H9 (cell line): ENCODE results near the gene CCDC12. TPM values are rescaled to one million over a fixed set of nuclear protein-coding genes. Genes with fewer than 3 reads are reported as not detected.

Source experiments
- DNase-seq: peaks from one replicate; pipeline ENCODE4 v3.0.0-alpha.2; 2017
- H2AFZ ChIP-seq: one replicate; pipeline ENCODE4 v1.6.1; 2013; ENCODE audit warnings: mild to moderate bottlenecking, low read length, control low read depth, moderate library complexity
- H2AK5ac ChIP-seq: 2 replicates; pipeline ENCODE4 v1.6.1; 2013; ENCODE audit warnings: low read length, control low read depth, mixed read lengths; ENCODE audit not compliant: insufficient read length
- H2BK120ac ChIP-seq: one replicate; pipeline ENCODE4 v1.6.1; 2013; ENCODE audit warnings: low read depth, mild to moderate bottlenecking, low read length, control low read depth, inconsistent platforms; ENCODE audit not compliant: poor library complexity, severe bottlenecking
- H2BK12ac ChIP-seq: 2 replicates; pipeline ENCODE4 v1.6.1; 2013; ENCODE audit warnings: low read length, control low read depth, mixed read lengths, low read depth; ENCODE audit not compliant: insufficient read length
- H2BK15ac ChIP-seq: 2 replicates; pipeline ENCODE4 v1.6.1; 2013; ENCODE audit warnings: low read depth, low read length, control low read depth
- H2BK20ac ChIP-seq: one replicate; pipeline ENCODE4 v1.6.1; 2013; ENCODE audit warnings: low read depth, mild to moderate bottlenecking, low read length, control low read depth, inconsistent platforms; ENCODE audit not compliant: poor library complexity, severe bottlenecking
- H2BK5ac ChIP-seq: 2 replicates; pipeline ENCODE4 v1.6.1; 2013; ENCODE audit warnings: low read length, control low read depth, mixed read lengths; ENCODE audit not compliant: insufficient read length
- H3K14ac ChIP-seq: 2 replicates; pipeline ENCODE4 v1.6.1; 2013; ENCODE audit warnings: low read length, control low read depth; ENCODE audit not compliant: insufficient read depth
- H3K18ac ChIP-seq: 2 replicates; pipeline ENCODE4 v1.6.1; 2013; ENCODE audit warnings: low read depth, mild to moderate bottlenecking, mixed read lengths, low read length, control low read depth; ENCODE audit not compliant: insufficient read length
- H3K23ac ChIP-seq: 2 replicates; pipeline ENCODE4 v1.6.1; 2013; ENCODE audit warnings: low read length, control low read depth, mixed read lengths, low read depth; ENCODE audit not compliant: insufficient read length
- H3K23me2 ChIP-seq: 2 replicates; pipeline ENCODE4 v1.6.1; 2013; ENCODE audit warnings: low read depth, mild to moderate bottlenecking, mixed read lengths, low read length, control low read depth; ENCODE audit not compliant: insufficient read length, poor library complexity, severe bottlenecking
- H3K27ac ChIP-seq: 2 replicates; pipeline ENCODE4 v1.5.1; 2013; ENCODE audit warnings: low read length, control low read depth, mixed read lengths, low read depth; ENCODE audit not compliant: insufficient read length
- H3K27me3 ChIP-seq: 2 replicates; pipeline ENCODE4 v1.6.1; 2013; ENCODE audit warnings: low read length, control low read depth, inconsistent platforms; ENCODE audit not compliant: insufficient read depth
- H3K4ac ChIP-seq: 2 replicates; pipeline ENCODE4 v1.6.1; 2013; ENCODE audit warnings: low read depth, mild to moderate bottlenecking, control low read depth, inconsistent platforms, low read length, moderate library complexity
- H3K4me1 ChIP-seq: 2 replicates; pipeline ENCODE4 v1.6.1; 2013; ENCODE audit warnings: low read length, control low read depth, inconsistent platforms; ENCODE audit not compliant: insufficient read depth
- H3K4me2 ChIP-seq: 2 replicates; pipeline ENCODE4 v1.6.1; 2013; ENCODE audit warnings: low read length, control low read depth, mixed read lengths; ENCODE audit not compliant: insufficient read length, insufficient read depth
- H3K56ac ChIP-seq: 2 replicates; pipeline ENCODE4 v1.6.1; 2013; ENCODE audit warnings: low read depth, mild to moderate bottlenecking, mixed read lengths, low read length, control low read depth; ENCODE audit not compliant: insufficient read length
- H3K79me1 ChIP-seq: 2 replicates; pipeline ENCODE4 v1.6.1; 2013; ENCODE audit warnings: low read depth, mild to moderate bottlenecking, moderate library complexity, low read length, control low read depth, inconsistent platforms; ENCODE audit not compliant: insufficient read depth, poor library complexity, severe bottlenecking
- H3K79me2 ChIP-seq: 2 replicates; pipeline ENCODE4 v1.6.1; 2013; ENCODE audit warnings: low read length, control low read depth, inconsistent platforms; ENCODE audit not compliant: insufficient read depth
- H3K9ac ChIP-seq: 2 replicates; pipeline ENCODE4 v1.6.1; 2013; ENCODE audit warnings: low read length, control low read depth, mixed read lengths; ENCODE audit not compliant: insufficient read length; ENCODE audit errors: extremely low read depth
- H3K9me3 ChIP-seq: one replicate; pipeline ENCODE4 v1.6.1; 2013; ENCODE audit warnings: low read depth, low read length, inconsistent platforms; ENCODE audit not compliant: control insufficient read depth
- H3T11ph ChIP-seq: one replicate; pipeline ENCODE4 v1.6.1; 2013; ENCODE audit warnings: mild to moderate bottlenecking, low read length, control low read depth, inconsistent platforms
- H4K20me1 ChIP-seq: one replicate; pipeline ENCODE4 v1.6.1; 2013; ENCODE audit not compliant: control insufficient read depth, insufficient read length, insufficient read depth
- H4K5ac ChIP-seq: 2 replicates; pipeline ENCODE4 v1.6.1; 2013; ENCODE audit warnings: low read depth, mild to moderate bottlenecking, mixed read lengths, low read length, control low read depth; ENCODE audit not compliant: insufficient read length
- H4K8ac ChIP-seq: replicated peaks from 2 replicates; pipeline ENCODE4 v1.6.1; 2013; ENCODE audit warnings: low read length, control low read depth, mixed read lengths, low read depth; ENCODE audit not compliant: insufficient read length
- H4K91ac ChIP-seq: 2 replicates; pipeline ENCODE4 v1.6.1; 2013; ENCODE audit warnings: low read depth, mild to moderate bottlenecking, moderate library complexity, mixed read lengths, low read length, control low read depth; ENCODE audit not compliant: insufficient read length
- H3K27ac Mint-ChIP-seq, 3 experiments: 2 replicates in 2 of 3; 3 replicates in 1 of 3; pipeline ENCODE4 v1.8.0; 2020 to 2021; ENCODE audit warnings: mixed read lengths in 3 of 3, mild to moderate bottlenecking in 1 of 3, moderate library complexity in 1 of 3
- H3K27me3 Mint-ChIP-seq: 2 replicates; pipeline ENCODE4 v1.8.0; 2021; ENCODE audit warnings: low read depth, mild to moderate bottlenecking, moderate library complexity, mixed read lengths
- H3K36me3 Mint-ChIP-seq, 3 experiments: 2 replicates in 2 of 3; 3 replicates in 1 of 3; pipeline ENCODE4 v1.8.0; 2020 to 2021; ENCODE audit warnings: low read depth in 3 of 3, mixed read lengths in 3 of 3; ENCODE audit not compliant: insufficient read depth in 1 of 3
- H3K4me1 Mint-ChIP-seq, 2 experiments: 2 replicates each; pipeline ENCODE4 v1.8.0; 2020; ENCODE audit warnings: mixed read lengths in 2 of 2
- H3K4me3 Mint-ChIP-seq, 2 experiments: 2 replicates in 1 of 2; 3 replicates in 1 of 2; pipeline ENCODE4 v1.8.0; 2020 to 2021; ENCODE audit warnings: mild to moderate bottlenecking in 2 of 2, mixed read lengths in 2 of 2, moderate library complexity in 1 of 2
- H3K9me3 Mint-ChIP-seq, 2 experiments: 2 replicates in 1 of 2; 3 replicates in 1 of 2; pipeline ENCODE4 v1.8.0; 2020; ENCODE audit warnings: mild to moderate bottlenecking in 2 of 2, mixed read lengths in 2 of 2, moderate library complexity in 1 of 2
- CTCF ChIP-seq: fragments of 200-600 bp; sonication (generic); conservative IDR thresholded peaks from 3 replicates; pipeline ENCODE4 v1.8.0; 2021; ENCODE audit warnings: antibody characterized with exemption, mild to moderate bottlenecking
- WGBS: extraction: QIAGEN DNeasy Blood & Tissue Kit; methylation state at CpG from one replicate; pipeline ENCODE4 v1.1.7; 2013; ENCODE audit warnings: missing lambda C conversion rate, low lambda C conversion rate, mixed read lengths; ENCODE audit not compliant: insufficient read length; ENCODE audit errors: extremely low coverage; 5-methylcytosine and 5-hydroxymethylcytosine counted together
- total RNA-seq: library from RNA; stranded (reverse); gene quantifications from 2 replicates; pipeline ENCODE4 v1.2.1, GENCODE V29; 2021

The CCDC12 gene
- total RNA-seq, 1 experiment from 2014 or later, result 54.0 TPM

DNA sequence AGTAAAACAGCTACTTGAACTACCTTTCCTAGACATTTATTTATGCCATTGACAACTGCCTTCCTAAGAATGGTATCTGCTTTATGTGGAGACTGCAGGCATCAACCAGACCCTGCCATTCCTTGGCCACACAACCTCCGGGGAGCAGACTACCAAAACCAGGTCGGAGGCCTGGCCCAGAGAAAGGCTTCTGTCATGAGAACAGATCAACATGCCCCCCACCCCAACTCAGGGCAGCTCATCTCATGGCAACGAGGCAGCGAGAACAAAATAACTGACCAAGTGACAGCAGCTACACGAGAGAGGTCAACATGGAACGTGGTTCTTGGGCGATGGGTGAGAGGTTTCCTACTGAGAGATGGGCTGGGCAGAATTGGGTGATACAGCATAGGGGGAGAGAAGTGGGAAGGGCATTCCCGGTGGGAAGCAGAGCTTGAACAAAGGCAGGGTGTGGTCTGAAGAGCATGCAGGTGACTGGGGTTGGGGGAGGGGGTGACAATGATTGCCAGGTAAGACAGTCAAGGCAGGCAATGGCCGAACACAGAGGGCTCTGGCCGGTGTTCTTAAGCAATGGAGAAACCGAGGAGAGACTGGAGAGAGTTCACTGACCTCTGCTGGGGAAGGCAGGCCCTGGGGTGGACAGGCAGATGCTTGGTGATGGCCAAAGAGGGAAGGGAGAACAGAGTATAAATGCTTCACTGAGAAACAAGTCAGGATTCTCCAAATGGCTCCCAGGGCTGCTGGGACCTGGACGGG, 33.9 kb downstream of the CCDC12 start:
- no peak overlapping the region for H3K4ac ChIP-seq
- H3K18ac ChIP-seq, result no peak overlapping the region
- H3T11ph ChIP-seq, result no peak overlapping the region
- H3K23me2 ChIP-seq, result no peaks in the 10 kb centered on the region
- peak overlapping the region; percentile 11 to 68 (median 63); a peak in 6 of 7 replicates for H3K27ac Mint-ChIP-seq
- no peaks in the 10 kb centered on the region for H3K9me3 ChIP-seq
- H3K4me3 Mint-ChIP-seq, result no peak overlapping the region
- no peaks in the 10 kb centered on the region for H3K9me3 Mint-ChIP-seq
- H3K4me1 ChIP-seq, result peaks cover 2% of the 10 kb centered on the region; the same call in 1 of the 2 replicates
- DNase-seq, result no peak
- H2AK5ac ChIP-seq, result no peak overlapping the region
- H3K27ac ChIP-seq, result no peak overlapping the region
- H2BK20ac ChIP-seq, result no peak overlapping the region
- H3K27me3 ChIP-seq, result no peaks in the 10 kb centered on the region
- H3K4me1 Mint-ChIP-seq, result peaks cover 41 to 47% of the 10 kb centered on the region in 2 experiments
- H4K91ac ChIP-seq, result no peak overlapping the region
- H4K8ac ChIP-seq, result no peak overlapping the region
- H3K79me1 ChIP-seq, result peaks cover 6% of the 10 kb centered on the region
- H2BK5ac ChIP-seq, result no peak overlapping the region
- WGBS, result no CpG with 5 or more reads among the region's 12 CpGs
- H3K4me2 ChIP-seq, result no peak overlapping the region
- peaks cover 19% of the 10 kb centered on the region; the same call in 1 of the 2 replicates for H3K79me2 ChIP-seq
- H3K9ac ChIP-seq, result no peak overlapping the region
- peaks cover 14 to 44% (median 42%) of the 10 kb centered on the region in 3 experiments for H3K36me3 Mint-ChIP-seq
- H3K27me3 Mint-ChIP-seq, result no peaks in the 10 kb centered on the region
- TF ChIP-seq CTCF, result no peak
- no peaks in the 10 kb centered on the region for H4K20me1 ChIP-seq
- no peak overlapping the region for H2BK120ac ChIP-seq
- no peak overlapping the region for H2AFZ ChIP-seq
- no peak overlapping the region for H2BK12ac ChIP-seq
- H3K23ac ChIP-seq, result no peak overlapping the region
- 0 out of 2 replicates have a peak overlapping the region, but pooled peaks have one; percentile 10 for H3K14ac ChIP-seq
- no peak overlapping the region for H3K56ac ChIP-seq
- H4K5ac ChIP-seq, result no peak overlapping the region
- H2BK15ac ChIP-seq, result no peak overlapping the region
